MM.1S (cell line): ENCODE measurements around the gene RPL14.

Source experiments
- EZH2 ChIP-seq: fragments of 300-600 bp; sonication (generic); optimal IDR thresholded peaks from 2 replicates; pipeline ENCODE3; 2017; ENCODE audit warnings: low read depth, mild to moderate bottlenecking, antibody characterized with exemption, low read length, mixed read lengths
- EZH2phosphoT487 ChIP-seq: fragments of 300-600 bp; sonication (generic); IDR thresholded peaks from 2 replicates; pipeline ENCODE4 v1.6.1; 2018; ENCODE audit warnings: antibody characterized with exemption, low read length
- TF ChIP-seq, protein P1 (sequence below): fragments of 300-600 bp; sonication (generic); IDR thresholded peaks from 2 replicates; pipeline ENCODE4 v1.5.1; 2016; ENCODE audit warnings: antibody characterized with exemption, low read length, mixed read lengths

DNA sequence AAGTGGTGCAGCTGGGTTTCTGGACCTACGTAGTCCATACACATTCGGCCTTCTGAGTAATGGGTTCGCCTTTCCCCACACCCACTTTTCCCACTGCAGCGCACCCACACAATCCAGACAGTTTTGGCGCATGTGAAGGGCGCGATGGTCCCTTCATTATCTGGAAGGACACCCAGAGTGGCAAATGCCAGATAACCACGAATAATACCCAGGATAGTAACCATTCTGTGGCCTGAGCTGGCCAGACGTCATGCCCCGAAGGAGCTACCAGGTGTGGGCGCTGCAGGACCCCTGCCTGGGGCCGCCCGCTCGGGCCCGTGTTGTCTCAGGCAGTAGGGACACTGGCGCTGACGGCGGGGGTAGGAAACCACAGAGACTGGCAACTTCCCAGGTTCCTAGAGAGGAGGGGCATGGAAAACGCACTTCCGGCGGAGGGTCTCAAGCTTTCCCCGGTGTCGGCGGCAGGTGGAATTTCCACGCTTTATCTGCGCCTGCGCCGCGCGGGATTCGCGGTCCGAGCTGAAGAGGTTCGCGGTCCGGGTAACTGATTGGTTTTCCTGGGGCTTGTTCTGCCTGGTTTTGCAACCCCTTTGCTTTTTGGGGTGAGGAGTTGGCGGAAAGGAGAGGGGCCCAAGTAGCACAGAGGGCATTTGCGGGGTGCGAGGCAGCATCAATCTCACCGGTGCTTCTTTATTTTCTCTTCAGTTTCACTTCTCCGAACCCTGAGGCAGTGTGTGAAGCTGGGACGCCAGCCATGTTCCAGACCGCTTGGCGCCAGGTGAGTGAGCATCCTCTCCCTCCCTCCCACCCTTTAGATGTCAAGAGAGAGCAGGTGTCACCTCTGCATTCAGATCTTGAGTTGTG is 48.7 kb downstream of the RPL14 start, which contains the start of gene ZNF620:
- TF ChIP-seq, protein P1, sequence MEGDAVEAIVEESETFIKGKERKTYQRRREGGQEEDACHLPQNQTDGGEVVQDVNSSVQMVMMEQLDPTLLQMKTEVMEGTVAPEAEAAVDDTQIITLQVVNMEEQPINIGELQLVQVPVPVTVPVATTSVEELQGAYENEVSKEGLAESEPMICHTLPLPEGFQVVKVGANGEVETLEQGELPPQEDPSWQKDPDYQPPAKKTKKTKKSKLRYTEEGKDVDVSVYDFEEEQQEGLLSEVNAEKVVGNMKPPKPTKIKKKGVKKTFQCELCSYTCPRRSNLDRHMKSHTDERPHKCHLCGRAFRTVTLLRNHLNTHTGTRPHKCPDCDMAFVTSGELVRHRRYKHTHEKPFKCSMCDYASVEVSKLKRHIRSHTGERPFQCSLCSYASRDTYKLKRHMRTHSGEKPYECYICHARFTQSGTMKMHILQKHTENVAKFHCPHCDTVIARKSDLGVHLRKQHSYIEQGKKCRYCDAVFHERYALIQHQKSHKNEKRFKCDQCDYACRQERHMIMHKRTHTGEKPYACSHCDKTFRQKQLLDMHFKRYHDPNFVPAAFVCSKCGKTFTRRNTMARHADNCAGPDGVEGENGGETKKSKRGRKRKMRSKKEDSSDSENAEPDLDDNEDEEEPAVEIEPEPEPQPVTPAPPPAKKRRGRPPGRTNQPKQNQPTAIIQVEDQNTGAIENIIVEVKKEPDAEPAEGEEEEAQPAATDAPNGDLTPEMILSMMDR, result peak; percentile 32
- TF ChIP-seq EZH2 (no peak), EZH2phosphoT487 (no peak)
